ENCODE measurements around the gene ARHGEF11. TPM values are rescaled to one million over a fixed set of nuclear protein-coding genes. Genes with fewer than 3 reads are reported as not detected.

The ARHGEF11 gene
- total and polyA plus RNA-seq, 8 donors = 9.1 to 21.0 (median 12.3) TPM

- Histone ChIP-seq H3K9me3 (no peaks in the 10 kb centered on the region), H3K36me3 (no peaks in the 10 kb centered on the region), H3K4me1 (no peaks in the 10 kb centered on the region), H3K27ac (no peak overlapping the region), H3K27me3 (no peaks in the 10 kb centered on the region), H3K4me3 (no peak overlapping the region)
- WGBS, 2 donors = 37 to 61% methylated on average over 5 to 6 of the region's 6 CpGs
- DNase-seq (no peak), FAIRE-seq (no peak), ATAC-seq (no peak)
- no peak for TF ChIP-seq CTCF (IDR thresholded peaks at IDR 0.05)
- intact Hi-C loops (cut with DNase I) = no loop called here
These were observed 144.5 kb downstream of the ARHGEF11 start for GRCh38 chr1:156900896-156901589.

GRCh38 chr1:156899956-156900718 is 145.4 kb downstream of the ARHGEF11 start:
- ATAC-seq = no peak
- no peaks in the 10 kb centered on the region for H3K9me3 ChIP-seq
- WGBS, 2 donors = 58 to 59% methylated on average over 12 of the region's 12 CpGs
- DNase-seq = peak in 1 of 6 donors; percentile 2
- intact Hi-C loops (cut with DNase I) = no loop called here
- TF ChIP-seq CTCF (IDR thresholded peaks at IDR 0.05) = no peak
- no peak for FAIRE-seq
- H3K36me3 ChIP-seq = no peaks in the 10 kb centered on the region
- no peak overlapping the region for H3K27ac ChIP-seq
- no peak overlapping the region for H3K4me3 ChIP-seq
- no peaks in the 10 kb centered on the region for H3K27me3 ChIP-seq
- H3K4me1 ChIP-seq = no peaks in the 10 kb centered on the region

- ATAC-seq = no peak
- FAIRE-seq = no peak
- Histone ChIP-seq H3K4me1 (no peaks in the 10 kb centered on the region), H3K27ac (no peak overlapping the region), H3K4me3 (no peak overlapping the region), H3K27me3 (no peaks in the 10 kb centered on the region), H3K36me3 (no peaks in the 10 kb centered on the region), H3K9me3 (no peaks in the 10 kb centered on the region)
- no peak for TF ChIP-seq CTCF (IDR thresholded peaks at IDR 0.05)
- WGBS, 2 donors = 68 to 71% methylated on average over 12 of the region's 12 CpGs
- DNase-seq = no peak
- intact Hi-C loops (cut with DNase I) = no loop called here
These were observed 146.4 kb downstream of the ARHGEF11 start for GRCh38 chr1:156898971-156899664.

- FAIRE-seq (no peak), ATAC-seq (peak in 3 of 4 donors; percentile 18 to 45 (median 34)), DNase-seq (peak in 1 of 6 donors; percentile 44)
- Histone ChIP-seq H3K4me1 (no peaks in the 10 kb centered on the region), H3K9me3 (no peaks in the 10 kb centered on the region), H3K4me3 (no peak overlapping the region), H3K27me3 (peaks cover 0 to 3% (median 0%) of the 10 kb centered on the region in 4 donors), H3K36me3 (no peaks in the 10 kb centered on the region), H3K27ac (peak overlapping the region in 1 of 4 donors; percentile 28)
- WGBS, 2 donors = 51 to 53% methylated on average over 10 to 13 of the region's 13 CpGs
- intact Hi-C loops (cut with DNase I) = no loop called here
- no peak for TF ChIP-seq CTCF (IDR thresholded peaks at IDR 0.05)
These were observed 147.4 kb downstream of the ARHGEF11 start for GRCh38 chr1:156898161-156898566.

Measured in pancreas (tissue), 10 donors.